OCI-LY7 (cell line): Measurements from ENCODE around the gene STX8. TPM values are rescaled to one million over a fixed set of nuclear protein-coding genes. Genes with fewer than 3 reads are reported as not detected.

Experiments used
- BruUV-seq: library from RNA; stranded (reverse); fragments of 400-500 nt; replicated peaks from 2 replicates; lab custom pipeline; 2021; lab: Mats Ljungman, UMichigan
- CTCF ChIA-PET: fragments of 300-600 bp; sonication (Branson Sonifier 250); formaldehyde crosslinking; loops from one replicate; lab custom pipeline; 2022; ENCODE audit warnings: antibody characterized with exemption; ENCODE audit not compliant: unreplicated experiment; lab: Charles Lee
- POLR2A ChIA-PET: fragments of 300-600 bp; sonication (Branson Sonifier 250); formaldehyde crosslinking; loops from one replicate; lab custom pipeline; 2022; ENCODE audit warnings: antibody characterized with exemption; lab: Charles Lee
- DNase-seq: peaks from one replicate; pipeline ENCODE4 v3.0.0-alpha.2; 2015; ENCODE audit warnings: low spot score
- H2AFZ ChIP-seq: fragments of 200-600 bp; sonication (generic), shearing (Covaris generic); 2 replicates; pipeline ENCODE4 v1.6.1; 2014; ENCODE audit warnings: mild to moderate bottlenecking, antibody characterized with exemption, low read length, moderate library complexity
- H3K27ac ChIP-seq: fragments of 200-600 bp; sonication (generic); 2 replicates; pipeline ENCODE4 v1.5.1; 2014; ENCODE audit warnings: mixed run types, low read depth, mild to moderate bottlenecking, moderate library complexity, low read length, inconsistent platforms; ENCODE audit not compliant: poor library complexity, severe bottlenecking
- H3K36me3 ChIP-seq: fragments of 200-600 bp; sonication (generic); 2 replicates; pipeline ENCODE4 v1.6.1; 2014; ENCODE audit warnings: mild to moderate bottlenecking, antibody characterized with exemption, low read length, moderate library complexity, mixed read lengths; ENCODE audit not compliant: insufficient read depth
- H3K4me1 ChIP-seq: fragments of 200-600 bp; sonication (generic); 2 replicates; pipeline ENCODE4 v1.5.1; 2014; ENCODE audit warnings: mild to moderate bottlenecking, low read length; ENCODE audit not compliant: insufficient read depth, poor library complexity, severe bottlenecking
- H3K4me2 ChIP-seq: fragments of 200-600 bp; sonication (generic); 2 replicates; pipeline ENCODE4 v1.6.1; 2014; ENCODE audit warnings: mild to moderate bottlenecking, low read length
- H3K4me3 ChIP-seq: fragments of 200-600 bp; sonication (generic); 2 replicates; pipeline ENCODE4 v1.5.1; 2014; ENCODE audit warnings: mild to moderate bottlenecking, low read depth, low read length; ENCODE audit not compliant: poor library complexity, severe bottlenecking
- H3K79me2 ChIP-seq: fragments of 200-600 bp; sonication (generic); 2 replicates; pipeline ENCODE4 v1.6.1; 2016; ENCODE audit warnings: low read depth, mild to moderate bottlenecking, low read length, moderate library complexity, mixed read lengths; ENCODE audit not compliant: insufficient read depth
- H3K9me2 ChIP-seq: fragments of 200-600 bp; sonication (generic); 2 replicates; pipeline ENCODE4 v1.6.1; 2016; ENCODE audit warnings: mild to moderate bottlenecking, low read length, mixed read lengths; ENCODE audit not compliant: insufficient read depth
- H3K9me3 ChIP-seq: fragments of 200-600 bp; sonication (generic); 2 replicates; pipeline ENCODE4 v1.6.1; 2014; ENCODE audit warnings: mild to moderate bottlenecking, mixed run types, low read length, mixed read lengths
- H4K20me1 ChIP-seq: fragments of 200-600 bp; sonication (generic); 2 replicates; pipeline ENCODE4 v1.6.1; 2014; ENCODE audit warnings: mild to moderate bottlenecking, antibody characterized with exemption, low read length, moderate library complexity, mixed read lengths; ENCODE audit not compliant: insufficient read depth
- EZH2phosphoT487 ChIP-seq: fragments of 200-600 bp; sonication (generic); IDR thresholded peaks from 2 replicates; pipeline ENCODE4 v1.6.1; 2018; ENCODE audit warnings: low read depth, borderline replicate concordance, mild to moderate bottlenecking, mixed run types, antibody characterized with exemption, low read length, moderate library complexity, mixed read lengths
- intact Hi-C: fragments of 100-400 bp; cut with micrococcal nuclease; formaldehyde crosslinking; loops from one replicate; pipeline ENCODE4 v1.10.0; 2022; ENCODE audit not compliant: unreplicated experiment
- total RNA-seq, 2 experiments: library from RNA; depleted of rRNA in 1 of 2; stranded (reverse); fragments of >200 nt in 1 of 2; shearing (Covaris generic) in 1 of 2; gene quantifications; 2 replicates each; pipeline ENCODE4 v1.2.3, GENCODE V29; 2014 to 2022
- TF ChIP-seq, protein P1 (sequence below): fragments of 200-600 bp; sonication (generic); conservative IDR thresholded peaks from 2 replicates; pipeline ENCODE4 v1.5.1; 2014; ENCODE audit warnings: mild to moderate bottlenecking, antibody characterized with exemption, low read length, moderate library complexity, mixed read lengths

Gene STX8
- total RNA-seq, 2 experiments from 2014 or later, result 56.7 to 69.0 TPM

DNA sequence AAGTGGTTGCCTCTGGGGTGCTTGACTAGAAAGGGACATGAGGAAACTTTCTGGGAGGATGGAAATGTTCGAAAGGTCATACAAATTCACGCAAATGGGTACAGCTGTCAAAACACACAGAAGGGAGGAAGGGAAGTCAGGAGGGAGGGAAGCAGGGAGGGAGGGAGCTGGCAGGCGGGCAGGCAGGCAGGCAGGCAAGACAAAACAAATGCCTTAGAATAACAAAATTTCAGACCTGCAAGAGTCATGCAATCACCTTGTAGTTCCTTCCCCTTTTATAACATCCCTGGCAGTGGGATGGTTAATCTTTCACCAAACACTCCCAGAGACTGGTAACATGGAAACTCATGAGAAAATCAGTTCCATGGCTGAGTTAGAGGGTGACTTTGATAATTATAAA is 189.2 kb downstream of the STX8 start:
- no peaks in the 10 kb centered on the region for H3K79me2 ChIP-seq
- intact Hi-C loops, result no loop called here
- CTCF ChIA-PET, result no interaction called here
- TF ChIP-seq, protein P1, sequence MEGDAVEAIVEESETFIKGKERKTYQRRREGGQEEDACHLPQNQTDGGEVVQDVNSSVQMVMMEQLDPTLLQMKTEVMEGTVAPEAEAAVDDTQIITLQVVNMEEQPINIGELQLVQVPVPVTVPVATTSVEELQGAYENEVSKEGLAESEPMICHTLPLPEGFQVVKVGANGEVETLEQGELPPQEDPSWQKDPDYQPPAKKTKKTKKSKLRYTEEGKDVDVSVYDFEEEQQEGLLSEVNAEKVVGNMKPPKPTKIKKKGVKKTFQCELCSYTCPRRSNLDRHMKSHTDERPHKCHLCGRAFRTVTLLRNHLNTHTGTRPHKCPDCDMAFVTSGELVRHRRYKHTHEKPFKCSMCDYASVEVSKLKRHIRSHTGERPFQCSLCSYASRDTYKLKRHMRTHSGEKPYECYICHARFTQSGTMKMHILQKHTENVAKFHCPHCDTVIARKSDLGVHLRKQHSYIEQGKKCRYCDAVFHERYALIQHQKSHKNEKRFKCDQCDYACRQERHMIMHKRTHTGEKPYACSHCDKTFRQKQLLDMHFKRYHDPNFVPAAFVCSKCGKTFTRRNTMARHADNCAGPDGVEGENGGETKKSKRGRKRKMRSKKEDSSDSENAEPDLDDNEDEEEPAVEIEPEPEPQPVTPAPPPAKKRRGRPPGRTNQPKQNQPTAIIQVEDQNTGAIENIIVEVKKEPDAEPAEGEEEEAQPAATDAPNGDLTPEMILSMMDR, result no peak
- no peak for TF ChIP-seq EZH2phosphoT487
- POLR2A ChIA-PET, result interaction anchor here (0.7 kb wide), 1 partner anchor 50 kb away, joined by 4 read pairs; no protein-coding TSS in a partner anchor
- no peaks in the 10 kb centered on the region for H3K36me3 ChIP-seq
- no peak overlapping the region for H3K4me2 ChIP-seq
- H3K4me1 ChIP-seq, result no peaks in the 10 kb centered on the region
- DNase-seq, result no peak
- H4K20me1 ChIP-seq, result no peaks in the 10 kb centered on the region
- H3K9me3 ChIP-seq, result no peaks in the 10 kb centered on the region
- no peak overlapping the region for H3K4me3 ChIP-seq
- no TSS peak for BruUV-seq
- H2AFZ ChIP-seq, result no peak overlapping the region
- no peak overlapping the region for H3K27ac ChIP-seq
- H3K9me2 ChIP-seq, result no peaks in the 10 kb centered on the region

DNA sequence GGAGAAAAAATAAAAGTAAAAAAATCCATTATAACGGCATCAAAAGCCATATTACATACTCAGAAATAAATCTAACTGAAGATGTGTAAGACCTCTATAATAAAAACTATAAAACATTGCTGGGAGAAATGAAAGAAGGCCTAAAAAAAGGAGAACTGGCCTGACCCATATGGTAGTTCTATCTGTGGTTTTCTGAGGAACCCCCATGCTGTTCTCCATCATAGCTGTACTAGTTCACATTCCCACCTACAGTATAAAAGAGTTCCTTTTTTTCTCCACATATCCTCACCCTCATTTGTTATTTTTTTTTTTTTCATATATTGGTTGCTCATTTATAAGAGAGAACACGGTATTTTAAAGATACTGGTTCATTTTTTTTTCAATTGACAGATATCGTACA is 191.8 kb downstream of the STX8 start:
- no peak for DNase-seq
- no peak overlapping the region for H3K4me3 ChIP-seq
- H3K9me3 ChIP-seq, result no peaks in the 10 kb centered on the region
- H4K20me1 ChIP-seq, result no peaks in the 10 kb centered on the region
- H3K9me2 ChIP-seq, result no peaks in the 10 kb centered on the region
- POLR2A ChIA-PET, result interaction anchor here (0.6 kb wide), 1 partner anchor 259 kb away, joined by 3 read pairs; no protein-coding TSS in a partner anchor
- H3K4me1 ChIP-seq, result no peaks in the 10 kb centered on the region
- H3K79me2 ChIP-seq, result no peaks in the 10 kb centered on the region
- no peak overlapping the region for H3K4me2 ChIP-seq
- no TSS peak for BruUV-seq
- no peak overlapping the region for H3K27ac ChIP-seq
- no peaks in the 10 kb centered on the region for H3K36me3 ChIP-seq
- CTCF ChIA-PET, result no interaction called here
- no peak for TF ChIP-seq EZH2phosphoT487
- TF ChIP-seq, protein P1, result no peak
- H2AFZ ChIP-seq, result no peak overlapping the region
- intact Hi-C loops, result no loop called here

DNA sequence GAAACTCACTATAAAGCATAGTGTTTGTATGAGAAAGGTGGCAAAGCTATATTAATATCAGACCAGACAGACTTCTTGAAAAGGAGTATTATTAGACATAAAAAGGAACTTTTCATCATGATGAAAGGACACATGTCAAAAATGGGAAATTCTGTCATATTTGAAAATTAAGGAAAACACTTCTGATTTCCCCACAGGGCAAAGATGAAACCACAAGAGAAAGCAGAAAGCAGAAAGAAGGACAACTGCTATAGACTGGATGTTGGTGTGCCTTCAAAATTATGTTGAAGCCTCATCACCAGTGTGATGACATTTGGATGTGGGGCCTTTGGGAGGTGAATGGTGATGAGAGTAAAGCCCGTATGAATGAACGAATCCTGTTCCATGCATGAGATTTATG is 193.0 kb downstream of the STX8 start:
- Histone ChIP-seq H4K20me1 (no peaks in the 10 kb centered on the region), H3K4me2 (no peak overlapping the region), H3K4me1 (no peaks in the 10 kb centered on the region), H3K27ac (no peak overlapping the region), H3K4me3 (no peak overlapping the region), H3K9me3 (no peaks in the 10 kb centered on the region), H3K9me2 (no peaks in the 10 kb centered on the region), H3K79me2 (no peaks in the 10 kb centered on the region), H2AFZ (no peak overlapping the region), H3K36me3 (no peaks in the 10 kb centered on the region)
- BruUV-seq, result no TSS peak
- no peak for DNase-seq
- CTCF ChIA-PET, result no interaction called here
- TF ChIP-seq, protein P1, result no peak
- TF ChIP-seq EZH2phosphoT487, result no peak
- intact Hi-C loops, result no loop called here
- POLR2A ChIA-PET, result no interaction called here
